CD14-positive monocyte (primary cell): Measurements from ENCODE around the gene SAMD3. TPM values are rescaled to one million over a fixed set of nuclear protein-coding genes. Genes with fewer than 3 reads are reported as not detected.
A peak's percentile ranks its signal among the peaks of the same experiment; 100 is the strongest.

Experiments
- DNase-seq, 3 donors: peaks; one replicate each; pipeline ENCODE4 v3.0.0-alpha.2; 2011 to 2022
- H2AFZ ChIP-seq: 2 replicates; pipeline ENCODE4 v1.6.0; 2012; ENCODE audit warnings: mild to moderate bottlenecking, low read depth, low read length, inconsistent platforms; ENCODE audit not compliant: insufficient read depth, poor library complexity, severe bottlenecking
- H3K27ac ChIP-seq, 2 donors: 1 replicate in 1 of 2; 2 replicates in 1 of 2; pipeline ENCODE4 v1.5.1; 2012 to 2013; ENCODE audit warnings: low read length in 2 of 2, control low read depth in 1 of 2, inconsistent platforms in 1 of 2, low read depth in 1 of 2, mild to moderate bottlenecking in 1 of 2
- H3K27me3 ChIP-seq, 2 donors: one replicate each; pipeline versions ENCODE4 v1.6.0 to v1.6.1; 2011 to 2013; ENCODE audit warnings: low read length in 2 of 2; ENCODE audit not compliant: control insufficient read depth in 2 of 2, insufficient read depth in 2 of 2
- H3K36me3 ChIP-seq, 2 donors: replicated peaks in 1 of 2; 1 replicate in 1 of 2; 2 replicates in 1 of 2; pipeline versions ENCODE4 v1.5.1 to v1.6.1; 2012 to 2013; ENCODE audit warnings: low read length in 2 of 2, control low read depth in 1 of 2, inconsistent platforms in 1 of 2, mild to moderate bottlenecking in 1 of 2; ENCODE audit not compliant: insufficient read depth in 2 of 2, control insufficient read depth in 1 of 2
- H3K4me1 ChIP-seq, 2 donors: 1 replicate in 1 of 2; 2 replicates in 1 of 2; pipeline versions ENCODE4 v1.5.1 to v1.6.1; 2012 to 2013; ENCODE audit warnings: low read length in 2 of 2, control low read depth in 1 of 2, inconsistent platforms in 1 of 2, mild to moderate bottlenecking in 1 of 2, moderate library complexity in 1 of 2; ENCODE audit not compliant: insufficient read depth in 2 of 2, control insufficient read depth in 1 of 2
- H3K4me2 ChIP-seq: replicated peaks from 2 replicates; pipeline ENCODE3; 2012; ENCODE audit warnings: low read length, moderate library complexity, mild to moderate bottlenecking; ENCODE audit not compliant: poor library complexity, severe bottlenecking; ENCODE audit errors: extremely low read depth
- H3K4me3 ChIP-seq, 3 experiments: fragments of 200-600 bp in 1 of 3; sonication (generic) in 1 of 3; replicated peaks in 1 of 3; 1 replicate in 2 of 3; 2 replicates in 1 of 3; pipeline ENCODE4 v1.5.1; 2011 to 2013; ENCODE audit warnings: low read length in 3 of 3, mild to moderate bottlenecking in 3 of 3, control low read depth in 2 of 3, low read depth in 2 of 3, inconsistent platforms in 1 of 3, moderate library complexity in 1 of 3
- H3K79me2 ChIP-seq: 2 replicates; pipeline ENCODE4 v1.6.0; 2012; ENCODE audit warnings: mild to moderate bottlenecking, control low read depth, inconsistent platforms, low read length, moderate library complexity; ENCODE audit not compliant: insufficient read depth
- H3K9ac ChIP-seq: 2 replicates; pipeline ENCODE4 v1.6.0; 2017; ENCODE audit warnings: low read length, mild to moderate bottlenecking; ENCODE audit not compliant: insufficient read depth, poor library complexity, severe bottlenecking
- H3K9me3 ChIP-seq, 2 donors: replicated peaks in 1 of 2; 1 replicate in 1 of 2; 2 replicates in 1 of 2; pipeline versions ENCODE4 v1.5.1 to v1.6.1; 2012 to 2013; ENCODE audit warnings: low read length in 2 of 2, control low read depth in 1 of 2; ENCODE audit not compliant: control insufficient read depth in 1 of 2, insufficient read depth in 1 of 2
- H4K20me1 ChIP-seq: 2 replicates; pipeline ENCODE4 v1.6.0; 2012; ENCODE audit warnings: mild to moderate bottlenecking, low read length, control low read depth, moderate library complexity; ENCODE audit not compliant: insufficient read depth
- H3K27ac Mint-ChIP-seq, 7 donors: one replicate each; pipeline ENCODE4 v1.8.0; 2020; ENCODE audit warnings: mild to moderate bottlenecking in 7 of 7, mixed read lengths in 7 of 7, moderate library complexity in 6 of 7, inconsistent platforms in 2 of 7
- H3K27me3 Mint-ChIP-seq, 3 donors: one replicate each; pipeline ENCODE4 v1.8.0; 2021 to 2022; ENCODE audit warnings: low read depth in 3 of 3, mild to moderate bottlenecking in 3 of 3, mixed read lengths in 3 of 3, moderate library complexity in 3 of 3, inconsistent platforms in 1 of 3
- H3K36me3 Mint-ChIP-seq, 2 donors: one replicate each; pipeline ENCODE4 v1.8.0; 2020; ENCODE audit warnings: mixed read lengths in 2 of 2, inconsistent platforms in 1 of 2, mild to moderate bottlenecking in 1 of 2
- H3K4me1 Mint-ChIP-seq: one replicate; pipeline ENCODE4 v1.8.0; 2020; ENCODE audit warnings: mild to moderate bottlenecking, mixed read lengths
- H3K4me3 Mint-ChIP-seq, 2 donors: one replicate each; pipeline ENCODE4 v1.8.0; 2020; ENCODE audit warnings: mild to moderate bottlenecking in 2 of 2, mixed read lengths in 2 of 2, moderate library complexity in 1 of 2
- H3K9me3 Mint-ChIP-seq, 7 donors: one replicate each; pipeline ENCODE4 v1.8.0; 2020 to 2022; ENCODE audit warnings: mixed read lengths in 7 of 7, mild to moderate bottlenecking in 6 of 7, moderate library complexity in 6 of 7, inconsistent platforms in 2 of 7
- WGBS: methylation state at CpG from one replicate; pipeline ENCODE4 v1.1.5; 2013; ENCODE audit warnings: missing lambda C conversion rate; ENCODE audit not compliant: insufficient coverage; 5-methylcytosine and 5-hydroxymethylcytosine counted together
- intact Hi-C, 2 donors: fragments of 100-400 bp; cut with micrococcal nuclease; formaldehyde crosslinking; loops; one replicate each; pipeline versions ENCODE4 v1.15.0 to v1.15.1; 2023
- polyA plus RNA-seq, 3 donors: library from polyadenylated mRNA; depleted of rRNA in 1 of 3; unstranded in 2 of 3; stranded (reverse) in 1 of 3; fragments of 300-500 nt in 2 of 3; fragments of >200 nt in 1 of 3; fragmentation: Illumina TruSeq in 2 of 3; gene quantifications; 1 replicate in 2 of 3; 2 replicates in 1 of 3; pipeline ENCODE4 v1.2.3, GENCODE V29; 2012 to 2021
- TF ChIP-seq, protein P1 (sequence below): fragments of 200-600 bp; IDR thresholded peaks from one replicate; pipeline ENCODE4 v1.8.0; 2022; ENCODE audit warnings: antibody characterized with exemption, mild to moderate bottlenecking

Gene SAMD3
- polyA plus RNA-seq, 3 donors: 0.33 to 0.49 TPM; not detected in 1

DNA sequence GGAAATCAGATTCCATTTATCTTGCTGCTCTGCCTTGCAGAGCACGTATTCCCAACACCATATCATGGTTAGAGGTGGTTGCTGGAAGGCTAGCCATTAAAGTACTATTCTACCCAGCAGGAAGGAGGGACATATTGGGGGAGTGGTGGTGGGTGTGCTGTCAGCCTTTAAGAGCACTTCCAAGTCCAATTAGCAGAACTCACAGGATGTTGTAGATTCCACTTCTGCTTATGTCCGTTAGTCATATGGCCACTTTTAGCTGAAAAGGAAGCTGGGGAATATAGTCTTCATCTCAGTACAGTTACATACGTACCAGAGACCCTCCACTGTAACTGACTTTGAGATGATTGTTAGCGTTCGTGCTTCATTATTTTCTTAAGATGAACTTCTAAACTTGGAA lies 94.4 kb downstream of the SAMD3 start:
- Histone ChIP-seq H3K9ac (no peak overlapping the region), H4K20me1 (no peaks in the 10 kb centered on the region), H3K9me3 (no peaks in the 10 kb centered on the region), H3K4me3 (no peak overlapping the region), H3K4me2 (no peak overlapping the region), H2AFZ (no peak overlapping the region), H3K27ac (no peak overlapping the region), H3K79me2 (no peaks in the 10 kb centered on the region), H3K4me1 (peaks cover 0 to 7% of the 10 kb centered on the region in 2 donors), H3K27me3 (no peaks in the 10 kb centered on the region), H3K36me3 (peaks cover 0 to 2% of the 10 kb centered on the region in 2 donors)
- intact Hi-C loops: no loop called here
- peaks cover 13% of the 10 kb centered on the region for H3K4me1 Mint-ChIP-seq
- DNase-seq: peak; percentile 3 to 15 (median 12)
- TF ChIP-seq, protein P1, sequence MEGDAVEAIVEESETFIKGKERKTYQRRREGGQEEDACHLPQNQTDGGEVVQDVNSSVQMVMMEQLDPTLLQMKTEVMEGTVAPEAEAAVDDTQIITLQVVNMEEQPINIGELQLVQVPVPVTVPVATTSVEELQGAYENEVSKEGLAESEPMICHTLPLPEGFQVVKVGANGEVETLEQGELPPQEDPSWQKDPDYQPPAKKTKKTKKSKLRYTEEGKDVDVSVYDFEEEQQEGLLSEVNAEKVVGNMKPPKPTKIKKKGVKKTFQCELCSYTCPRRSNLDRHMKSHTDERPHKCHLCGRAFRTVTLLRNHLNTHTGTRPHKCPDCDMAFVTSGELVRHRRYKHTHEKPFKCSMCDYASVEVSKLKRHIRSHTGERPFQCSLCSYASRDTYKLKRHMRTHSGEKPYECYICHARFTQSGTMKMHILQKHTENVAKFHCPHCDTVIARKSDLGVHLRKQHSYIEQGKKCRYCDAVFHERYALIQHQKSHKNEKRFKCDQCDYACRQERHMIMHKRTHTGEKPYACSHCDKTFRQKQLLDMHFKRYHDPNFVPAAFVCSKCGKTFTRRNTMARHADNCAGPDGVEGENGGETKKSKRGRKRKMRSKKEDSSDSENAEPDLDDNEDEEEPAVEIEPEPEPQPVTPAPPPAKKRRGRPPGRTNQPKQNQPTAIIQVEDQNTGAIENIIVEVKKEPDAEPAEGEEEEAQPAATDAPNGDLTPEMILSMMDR: no peak
- peaks cover 0 to 1% (median 0%) of the 10 kb centered on the region in 7 donors for H3K9me3 Mint-ChIP-seq
- H3K4me3 Mint-ChIP-seq: no peak overlapping the region
- H3K27me3 Mint-ChIP-seq: no peaks in the 10 kb centered on the region
- H3K36me3 Mint-ChIP-seq: peaks cover 20 to 38% of the 10 kb centered on the region in 2 donors
- no peak overlapping the region for H3K27ac Mint-ChIP-seq
- WGBS: 100% methylated on average over 1 of the region's 5 CpGs

DNA sequence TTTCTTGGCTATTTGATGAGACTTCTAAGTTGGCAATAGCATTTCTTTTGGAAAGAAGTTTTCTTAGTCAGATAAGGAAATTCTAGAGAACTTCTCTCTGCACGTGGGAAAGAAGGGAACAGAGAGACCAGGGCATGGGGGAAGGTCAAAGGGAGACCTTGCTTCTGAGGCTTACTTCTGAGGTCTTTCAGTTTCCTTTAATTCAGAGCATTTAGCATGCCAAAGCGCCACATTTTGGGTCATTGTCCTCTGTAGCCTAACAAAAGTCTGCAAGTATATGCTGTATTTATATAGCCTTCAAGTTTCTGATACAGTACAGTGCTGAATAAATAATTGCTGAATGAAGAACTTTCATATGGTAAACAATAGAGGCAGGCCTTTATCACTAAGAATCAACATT lies 95.6 kb downstream of the SAMD3 start:
- peaks cover 11% of the 10 kb centered on the region for H3K4me1 Mint-ChIP-seq
- no peak overlapping the region for H2AFZ ChIP-seq
- no CpG with 5 or more reads among the region's 2 CpGs for WGBS
- H3K36me3 ChIP-seq: peaks cover 0 to 3% of the 10 kb centered on the region in 2 donors
- H3K9ac ChIP-seq: no peak overlapping the region
- H3K4me2 ChIP-seq: no peak overlapping the region
- no peaks in the 10 kb centered on the region for H3K27me3 ChIP-seq
- H3K36me3 Mint-ChIP-seq: peaks cover 19 to 40% of the 10 kb centered on the region in 2 donors
- no peak overlapping the region for H3K4me3 ChIP-seq
- DNase-seq: no peak
- H3K9me3 ChIP-seq: no peaks in the 10 kb centered on the region
- peaks cover 0 to 7% of the 10 kb centered on the region in 2 donors for H3K4me1 ChIP-seq
- intact Hi-C loops: no loop called here
- H3K27ac Mint-ChIP-seq: no peak overlapping the region
- H4K20me1 ChIP-seq: no peaks in the 10 kb centered on the region
- peaks cover 0 to 1% (median 0%) of the 10 kb centered on the region in 7 donors for H3K9me3 Mint-ChIP-seq
- no peak overlapping the region for H3K27ac ChIP-seq
- H3K79me2 ChIP-seq: no peaks in the 10 kb centered on the region
- TF ChIP-seq, protein P1: no peak
- H3K4me3 Mint-ChIP-seq: no peak overlapping the region
- no peaks in the 10 kb centered on the region for H3K27me3 Mint-ChIP-seq
